OCI-LY1 (cell line): ENCODE data around the gene TMEM178A.

Source experiments
- H2AFZ ChIP-seq: fragments of 200-600 bp; sonication (generic), shearing (Covaris generic); 2 replicates; pipeline ENCODE4 v1.6.0; 2014; ENCODE audit warnings: antibody characterized with exemption, mild to moderate bottlenecking, low read length
- H3F3A ChIP-seq: fragments of 200-600 bp; sonication (generic), shearing (Covaris generic); 2 replicates; pipeline ENCODE4 v1.6.0; 2014; ENCODE audit warnings: mild to moderate bottlenecking, antibody characterized with exemption, low read length, moderate library complexity; ENCODE audit not compliant: insufficient read depth
- H3K27ac ChIP-seq: fragments of 200-600 bp; sonication (generic); 2 replicates; pipeline ENCODE4 v1.5.1; 2014; ENCODE audit warnings: low read length, mixed run types, mild to moderate bottlenecking, low read depth; ENCODE audit not compliant: poor library complexity, severe bottlenecking
- H3K27me3 ChIP-seq: fragments of 200-600 bp; sonication (generic); 2 replicates; pipeline ENCODE4 v1.6.0; 2014; ENCODE audit warnings: antibody characterized with exemption, mild to moderate bottlenecking, low read length, moderate library complexity; ENCODE audit not compliant: insufficient read depth
- H3K36me3 ChIP-seq: fragments of 200-600 bp; sonication (generic); 2 replicates; pipeline ENCODE4 v1.6.1; 2014; ENCODE audit warnings: mild to moderate bottlenecking, antibody characterized with exemption, low read length, moderate library complexity, mixed read lengths; ENCODE audit not compliant: insufficient read depth
- H3K4me1 ChIP-seq: fragments of 200-600 bp; sonication (generic); 2 replicates; pipeline ENCODE4 v1.5.1; 2014; ENCODE audit warnings: mild to moderate bottlenecking, low read length, moderate library complexity; ENCODE audit not compliant: insufficient read depth, severe bottlenecking
- H3K4me2 ChIP-seq: fragments of 200-600 bp; sonication (generic), shearing (Covaris generic); 2 replicates; pipeline ENCODE4 v1.6.1; 2014; ENCODE audit warnings: low read length
- H3K4me3 ChIP-seq: fragments of 200-600 bp; sonication (generic); 2 replicates; pipeline ENCODE4 v1.5.1; 2014; ENCODE audit warnings: low read length, low read depth, mild to moderate bottlenecking, mixed read lengths; ENCODE audit not compliant: poor library complexity, severe bottlenecking
- H3K79me2 ChIP-seq: fragments of 200-600 bp; shearing (Covaris generic); 2 replicates; pipeline ENCODE4 v1.6.1; 2016; ENCODE audit warnings: mixed run types, low read length, mixed read lengths; ENCODE audit not compliant: insufficient read depth
- H3K9ac ChIP-seq: fragments of 200-600 bp; sonication (generic), shearing (Covaris generic); 2 replicates; pipeline ENCODE4 v1.6.1; 2014; ENCODE audit warnings: mild to moderate bottlenecking, low read length, mixed read lengths
- H3K9me2 ChIP-seq: fragments of 200-600 bp; sonication (generic), shearing (Covaris generic); 2 replicates; pipeline ENCODE4 v1.6.1; 2014; ENCODE audit warnings: low read depth, mild to moderate bottlenecking, low read length, mixed read lengths
- H3K9me3 ChIP-seq: fragments of 200-600 bp; shearing (Covaris generic); 2 replicates; pipeline ENCODE4 v1.6.1; 2014; ENCODE audit warnings: low read length, mixed read lengths
- H4K20me1 ChIP-seq: fragments of 200-600 bp; sonication (generic), shearing (Covaris generic); 2 replicates; pipeline ENCODE4 v1.6.0; 2016; ENCODE audit warnings: mild to moderate bottlenecking, low read length; ENCODE audit not compliant: insufficient read depth
- CTCF ChIP-seq: fragments of 200-600 bp; sonication (generic), shearing (Covaris generic); IDR thresholded peaks from 2 replicates; pipeline ENCODE4 v1.5.1; 2017; ENCODE audit warnings: mild to moderate bottlenecking, antibody characterized with exemption, low read length, moderate library complexity, mixed read lengths
- EZH2 ChIP-seq: fragments of 200-600 bp; sonication (generic), shearing (Covaris generic); IDR thresholded peaks from 2 replicates; pipeline ENCODE4 v1.8.0; 2017; ENCODE audit warnings: borderline replicate concordance, mixed run types, mild to moderate bottlenecking, antibody characterized with exemption, low read length, moderate library complexity, mixed read lengths

TMEM178A gene

GRCh38 chr2:39710807-39711206, 45.1 kb downstream of the TMEM178A start:
- Histone ChIP-seq H3K4me3 (no peak overlapping the region), H3K36me3 (no peaks in the 10 kb centered on the region), H3F3A (no peaks in the 10 kb centered on the region)

GRCh38 chr2:39712953-39713352, 47.2 kb downstream of the TMEM178A start:
- Histone ChIP-seq H3K4me2 (no peak overlapping the region), H3K27me3 (no peaks in the 10 kb centered on the region)

More at GRCh38 chr2:39710807-39711206, 45.1 kb downstream of the TMEM178A start:
- Histone ChIP-seq H3K9me3 (no peaks in the 10 kb centered on the region), H3K4me1 (no peaks in the 10 kb centered on the region), H2AFZ (no peak overlapping the region), H3K79me2 (no peaks in the 10 kb centered on the region), H3K9me2 (no peaks in the 10 kb centered on the region), H3K27me3 (no peaks in the 10 kb centered on the region), H3K27ac (no peak overlapping the region), H4K20me1 (no peaks in the 10 kb centered on the region), H3K9ac (no peak overlapping the region), H3K4me2 (no peak overlapping the region)
- no peak for TF ChIP-seq CTCF
- no peak for TF ChIP-seq EZH2

GRCh38 chr2:39715095-39715494, 49.4 kb downstream of the TMEM178A start:
- no peaks in the 10 kb centered on the region for H3F3A ChIP-seq
- H3K27ac ChIP-seq, result no peak overlapping the region
- H3K36me3 ChIP-seq, result no peaks in the 10 kb centered on the region
- H3K4me2 ChIP-seq, result no peak overlapping the region
- no peak overlapping the region for H3K4me3 ChIP-seq
- H3K9me2 ChIP-seq, result no peaks in the 10 kb centered on the region
- H3K4me1 ChIP-seq, result no peaks in the 10 kb centered on the region
- no peak overlapping the region for H3K9ac ChIP-seq
- H3K9me3 ChIP-seq, result no peaks in the 10 kb centered on the region
- TF ChIP-seq EZH2 (no peak), CTCF (no peak)
- H3K79me2 ChIP-seq, result no peaks in the 10 kb centered on the region
- no peaks in the 10 kb centered on the region for H3K27me3 ChIP-seq
- H4K20me1 ChIP-seq, result no peaks in the 10 kb centered on the region
- H2AFZ ChIP-seq, result no peak overlapping the region

More at GRCh38 chr2:39712953-39713352, 47.2 kb downstream of the TMEM178A start:
- H3F3A ChIP-seq, result no peaks in the 10 kb centered on the region
- no peak overlapping the region for H3K27ac ChIP-seq
- H3K9me3 ChIP-seq, result no peaks in the 10 kb centered on the region
- no peaks in the 10 kb centered on the region for H3K36me3 ChIP-seq
- no peaks in the 10 kb centered on the region for H4K20me1 ChIP-seq
- no peak overlapping the region for H3K9ac ChIP-seq
- H3K79me2 ChIP-seq, result no peaks in the 10 kb centered on the region
- no peak for TF ChIP-seq EZH2
- no peak for TF ChIP-seq CTCF
- H2AFZ ChIP-seq, result no peak overlapping the region
- H3K4me1 ChIP-seq, result no peaks in the 10 kb centered on the region
- H3K4me3 ChIP-seq, result no peak overlapping the region
- no peaks in the 10 kb centered on the region for H3K9me2 ChIP-seq
